Liver (tissue), 3 donors: ENCODE data around the gene MAPK1IP1L.

Experiments
- EGR1 ChIP-seq, 2 donors: IDR thresholded peaks; 2 replicates each; pipeline ENCODE4 v1.6.1; 2016 to 2018; ENCODE audit warnings: antibody characterized with exemption in 2 of 2, low read depth in 2 of 2
- HNF4A ChIP-seq, 2 donors: conservative IDR thresholded peaks; 2 replicates each; pipeline ENCODE4 v1.6.1; 2016; ENCODE audit warnings: antibody characterized with exemption in 2 of 2, mild to moderate bottlenecking in 2 of 2
- MAX ChIP-seq: IDR thresholded peaks from 2 replicates; pipeline ENCODE4 v1.6.1; 2016; ENCODE audit warnings: antibody characterized with exemption
- RAD21 ChIP-seq, 2 donors: IDR thresholded peaks; 2 replicates each; pipeline ENCODE4 v1.6.1; 2016; ENCODE audit warnings: antibody characterized with exemption in 2 of 2, mild to moderate bottlenecking in 2 of 2
- REST ChIP-seq: IDR thresholded peaks from 2 replicates; pipeline ENCODE4 v1.6.1; 2016; ENCODE audit warnings: antibody characterized with exemption, mild to moderate bottlenecking
- RXRA ChIP-seq, 2 donors: IDR thresholded peaks; 2 replicates each; pipeline ENCODE4 v1.6.1; 2017 to 2018; ENCODE audit warnings: antibody characterized with exemption in 2 of 2, mild to moderate bottlenecking in 1 of 2
- SP1 ChIP-seq: IDR thresholded peaks from 2 replicates; pipeline ENCODE4 v1.6.1; 2018; ENCODE audit warnings: antibody characterized with exemption, mild to moderate bottlenecking
- TAF1 ChIP-seq: conservative IDR thresholded peaks from 2 replicates; pipeline ENCODE4 v1.6.1; 2016; ENCODE audit warnings: antibody characterized with exemption, mild to moderate bottlenecking
- YY1 ChIP-seq: IDR thresholded peaks from 2 replicates; pipeline ENCODE4 v1.6.1; 2016; ENCODE audit warnings: antibody characterized with exemption, mild to moderate bottlenecking
- TF ChIP-seq, protein P1 (sequence below): fragments of 150-350 bp; IDR thresholded peaks from 2 replicates; pipeline ENCODE4 v1.5.1; 2017; ENCODE audit warnings: improper control_type of control experiment, low read depth, low read length; ENCODE audit not compliant: missing input control
- TF ChIP-seq, protein P2 (sequence below): IDR thresholded peaks from 2 replicates; pipeline ENCODE4 v1.6.1; 2016; ENCODE audit warnings: antibody characterized with exemption
- TF ChIP-seq, protein P3 (sequence below): IDR thresholded peaks from 2 replicates; pipeline ENCODE4 v1.6.1; 2016; ENCODE audit warnings: antibody characterized with exemption
- donor health status: healthy.
- donor health status: healthy.

DNA sequence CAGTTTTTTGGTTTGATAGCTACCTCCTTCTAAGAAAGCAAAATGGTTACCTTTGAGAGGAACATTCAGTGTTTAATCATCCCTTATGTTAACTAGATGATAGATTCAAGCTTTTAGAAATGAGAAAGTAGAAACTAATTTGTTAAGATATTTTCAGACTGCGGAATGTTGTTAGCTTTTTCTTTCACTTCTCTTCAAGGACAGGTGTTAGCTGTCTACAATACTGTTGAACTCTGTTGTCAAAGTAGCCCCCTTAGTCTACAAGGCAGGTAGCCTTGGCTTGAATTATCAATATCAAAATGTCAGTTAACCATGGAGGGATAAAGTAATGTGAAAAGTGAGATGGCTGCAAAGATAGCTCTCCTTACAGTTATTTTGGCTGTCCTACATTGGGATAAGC lies 14.8 kb downstream of the MAPK1IP1L start:
- TF ChIP-seq RAD21 (IDR thresholded peaks at IDR 0.05) (no peak), TAF1 (no peak), MAX (no peak), REST (no peak), YY1 (no peak), EGR1 (IDR thresholded peaks at IDR 0.05; ENCODE audit: low read depth in 2 of 2) (no peak), RXRA (IDR thresholded peaks at IDR 0.05) (no peak), HNF4A (conservative IDR thresholded peaks at IDR 0.05) (no peak), SP1 (no peak)
- TF ChIP-seq, protein P1, sequence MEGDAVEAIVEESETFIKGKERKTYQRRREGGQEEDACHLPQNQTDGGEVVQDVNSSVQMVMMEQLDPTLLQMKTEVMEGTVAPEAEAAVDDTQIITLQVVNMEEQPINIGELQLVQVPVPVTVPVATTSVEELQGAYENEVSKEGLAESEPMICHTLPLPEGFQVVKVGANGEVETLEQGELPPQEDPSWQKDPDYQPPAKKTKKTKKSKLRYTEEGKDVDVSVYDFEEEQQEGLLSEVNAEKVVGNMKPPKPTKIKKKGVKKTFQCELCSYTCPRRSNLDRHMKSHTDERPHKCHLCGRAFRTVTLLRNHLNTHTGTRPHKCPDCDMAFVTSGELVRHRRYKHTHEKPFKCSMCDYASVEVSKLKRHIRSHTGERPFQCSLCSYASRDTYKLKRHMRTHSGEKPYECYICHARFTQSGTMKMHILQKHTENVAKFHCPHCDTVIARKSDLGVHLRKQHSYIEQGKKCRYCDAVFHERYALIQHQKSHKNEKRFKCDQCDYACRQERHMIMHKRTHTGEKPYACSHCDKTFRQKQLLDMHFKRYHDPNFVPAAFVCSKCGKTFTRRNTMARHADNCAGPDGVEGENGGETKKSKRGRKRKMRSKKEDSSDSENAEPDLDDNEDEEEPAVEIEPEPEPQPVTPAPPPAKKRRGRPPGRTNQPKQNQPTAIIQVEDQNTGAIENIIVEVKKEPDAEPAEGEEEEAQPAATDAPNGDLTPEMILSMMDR: no peak
- TF ChIP-seq, protein P2, sequence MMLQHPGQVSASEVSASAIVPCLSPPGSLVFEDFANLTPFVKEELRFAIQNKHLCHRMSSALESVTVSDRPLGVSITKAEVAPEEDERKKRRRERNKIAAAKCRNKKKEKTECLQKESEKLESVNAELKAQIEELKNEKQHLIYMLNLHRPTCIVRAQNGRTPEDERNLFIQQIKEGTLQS: no peak
- TF ChIP-seq, protein P3, sequence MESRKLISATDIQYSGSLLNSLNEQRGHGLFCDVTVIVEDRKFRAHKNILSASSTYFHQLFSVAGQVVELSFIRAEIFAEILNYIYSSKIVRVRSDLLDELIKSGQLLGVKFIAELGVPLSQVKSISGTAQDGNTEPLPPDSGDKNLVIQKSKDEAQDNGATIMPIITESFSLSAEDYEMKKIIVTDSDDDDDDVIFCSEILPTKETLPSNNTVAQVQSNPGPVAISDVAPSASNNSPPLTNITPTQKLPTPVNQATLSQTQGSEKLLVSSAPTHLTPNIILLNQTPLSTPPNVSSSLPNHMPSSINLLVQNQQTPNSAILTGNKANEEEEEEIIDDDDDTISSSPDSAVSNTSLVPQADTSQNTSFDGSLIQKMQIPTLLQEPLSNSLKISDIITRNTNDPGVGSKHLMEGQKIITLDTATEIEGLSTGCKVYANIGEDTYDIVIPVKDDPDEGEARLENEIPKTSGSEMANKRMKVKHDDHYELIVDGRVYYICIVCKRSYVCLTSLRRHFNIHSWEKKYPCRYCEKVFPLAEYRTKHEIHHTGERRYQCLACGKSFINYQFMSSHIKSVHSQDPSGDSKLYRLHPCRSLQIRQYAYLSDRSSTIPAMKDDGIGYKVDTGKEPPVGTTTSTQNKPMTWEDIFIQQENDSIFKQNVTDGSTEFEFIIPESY: no peak
